K562 (cell line): ENCODE results near the gene SCART1. TPM values are rescaled to one million over a fixed set of nuclear protein-coding genes. Genes with fewer than 3 reads are reported as not detected.

Experiments used
- BMI1 ChIP-seq: fragments of 150-350 bp; IDR thresholded peaks from 2 replicates; pipeline ENCODE4 v1.6.1; 2014; ENCODE audit warnings: low read length
- FOXP1 ChIP-seq: sonication (generic); formaldehyde crosslinking; IDR thresholded peaks from 2 replicates; pipeline ENCODE4 v1.8.0; 2022; ENCODE audit warnings: mild to moderate bottlenecking, missing genetic modification reagents
- JUND ChIP-seq, 2 experiments: IDR thresholded peaks; 2 replicates in 1 of 2; 3 replicates in 1 of 2; pipeline ENCODE4 v1.6.1; 2011; ENCODE audit warnings: borderline replicate concordance in 2 of 2, low read depth in 2 of 2, low read length in 2 of 2, improper control_type of control experiment in 1 of 2, missing biosample characterization in 1 of 2, missing genetic modification characterization in 1 of 2, missing genetic modification reagents in 1 of 2
- KDM1A ChIP-seq, 2 experiments: fragments of 450-650 bp; IDR thresholded peaks; 2 replicates each; pipeline ENCODE4 v1.6.1; 2016; ENCODE audit warnings: mild to moderate bottlenecking in 2 of 2
- U2AF2 ChIP-seq: fragments of 200-400 bp; formaldehyde crosslinking; optimal IDR thresholded peaks from 2 replicates; pipeline ENCODE3; 2017; ENCODE audit warnings: low read depth, mild to moderate bottlenecking, low read length
- polyA plus RNA-seq, 8 experiments: library from polyadenylated mRNA; depleted of rRNA in 4 of 8; stranded (reverse) in 5 of 8; unstranded in 3 of 8; fragments of >200 nt; fragmentation: Nextera tagmentation in 2 of 8; fragmentation: Illumina TruSeq in 1 of 8; extraction: Ambion mirVana in 2 of 8; extraction: Trizol in 1 of 8; gene quantifications; 2 replicates each; pipeline versions ENCODE4 v1.2.1 to v1.2.3, GENCODE V29; 2011 to 2014; ENCODE audit warnings: inconsistent platforms in 1 of 8, missing spikeins in 1 of 8
- total RNA-seq, 7 experiments: library from RNA; depleted of rRNA in 6 of 7; stranded (reverse); fragments of >200 nt in 6 of 7; fragmentation: Illumina TruSeq in 2 of 7; extraction: Trizol in 2 of 7; gene quantifications; 2 replicates each; pipeline versions ENCODE4 v1.2.1 to v1.2.3, GENCODE V29; 2011 to 2021; ENCODE audit warnings: low replicate concordance in 1 of 7
- TF ChIP-seq, protein P1 (sequence below), 2 experiments: fragments of 450-650 bp; IDR thresholded peaks; 2 replicates each; pipeline ENCODE4 v1.6.1; 2018; ENCODE audit warnings: mild to moderate bottlenecking in 2 of 2, low read depth in 1 of 2; ENCODE audit not compliant: partially characterized antibody in 2 of 2
- TF ChIP-seq, protein P2 (sequence below): fragments of 450-650 bp; IDR thresholded peaks from 2 replicates; pipeline ENCODE4 v1.6.1; 2016
- TF ChIP-seq, protein P3 (sequence below), 2 experiments: fragments of 450-650 bp; formaldehyde crosslinking in 1 of 2; IDR thresholded peaks; 2 replicates each; pipeline versions ENCODE4 v1.4.0 to v1.6.1; 2014 to 2020; ENCODE audit warnings: mild to moderate bottlenecking in 2 of 2, borderline replicate concordance in 1 of 2, low read depth in 1 of 2

SCART1 gene
- total and polyA plus RNA-seq, 9 of the 15 experiments (the other 6 are each of a cell fraction or from before 2014, with no cell fraction given): 0.18 to 6.5 (median 4.5) TPM

DNA sequence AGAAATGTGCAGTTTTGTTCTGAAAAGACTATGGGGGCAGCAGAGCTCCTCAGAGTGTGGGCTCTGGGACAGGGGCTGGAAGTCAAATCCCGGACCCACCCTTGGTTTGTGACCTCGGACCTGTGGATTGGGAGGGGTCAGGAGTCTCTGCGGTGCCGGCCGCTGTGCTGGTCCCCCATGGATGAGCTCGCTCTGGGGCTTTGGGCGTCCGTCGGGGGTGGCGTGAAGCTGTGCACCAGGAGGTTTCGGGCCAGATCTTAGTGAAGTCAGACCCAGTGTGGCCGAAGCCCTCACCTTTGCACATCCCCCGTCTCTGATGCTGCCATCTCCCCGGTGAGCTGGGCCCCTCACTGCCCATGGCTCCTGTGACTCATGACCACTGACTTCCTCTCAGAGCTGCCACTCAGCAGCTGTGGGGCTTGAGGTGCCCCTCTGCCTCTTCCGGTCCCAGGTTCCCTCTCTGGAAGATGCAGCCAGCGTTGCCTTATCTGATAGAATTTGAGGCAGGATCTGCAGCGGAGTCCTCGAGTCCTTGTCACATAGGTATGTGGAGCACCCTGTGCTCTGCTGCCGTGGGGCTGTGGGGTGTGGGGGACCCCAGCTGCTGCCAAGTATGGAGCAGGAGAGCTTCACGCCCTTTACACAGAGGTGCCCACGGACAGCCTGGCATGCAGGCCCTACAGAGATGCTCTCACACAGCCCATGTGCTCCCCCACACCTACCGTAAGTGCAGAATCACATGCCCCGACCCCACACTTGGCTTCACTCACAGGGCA, 11.4 kb upstream of the SCART1 start (continued):
- TF ChIP-seq, protein P1, sequence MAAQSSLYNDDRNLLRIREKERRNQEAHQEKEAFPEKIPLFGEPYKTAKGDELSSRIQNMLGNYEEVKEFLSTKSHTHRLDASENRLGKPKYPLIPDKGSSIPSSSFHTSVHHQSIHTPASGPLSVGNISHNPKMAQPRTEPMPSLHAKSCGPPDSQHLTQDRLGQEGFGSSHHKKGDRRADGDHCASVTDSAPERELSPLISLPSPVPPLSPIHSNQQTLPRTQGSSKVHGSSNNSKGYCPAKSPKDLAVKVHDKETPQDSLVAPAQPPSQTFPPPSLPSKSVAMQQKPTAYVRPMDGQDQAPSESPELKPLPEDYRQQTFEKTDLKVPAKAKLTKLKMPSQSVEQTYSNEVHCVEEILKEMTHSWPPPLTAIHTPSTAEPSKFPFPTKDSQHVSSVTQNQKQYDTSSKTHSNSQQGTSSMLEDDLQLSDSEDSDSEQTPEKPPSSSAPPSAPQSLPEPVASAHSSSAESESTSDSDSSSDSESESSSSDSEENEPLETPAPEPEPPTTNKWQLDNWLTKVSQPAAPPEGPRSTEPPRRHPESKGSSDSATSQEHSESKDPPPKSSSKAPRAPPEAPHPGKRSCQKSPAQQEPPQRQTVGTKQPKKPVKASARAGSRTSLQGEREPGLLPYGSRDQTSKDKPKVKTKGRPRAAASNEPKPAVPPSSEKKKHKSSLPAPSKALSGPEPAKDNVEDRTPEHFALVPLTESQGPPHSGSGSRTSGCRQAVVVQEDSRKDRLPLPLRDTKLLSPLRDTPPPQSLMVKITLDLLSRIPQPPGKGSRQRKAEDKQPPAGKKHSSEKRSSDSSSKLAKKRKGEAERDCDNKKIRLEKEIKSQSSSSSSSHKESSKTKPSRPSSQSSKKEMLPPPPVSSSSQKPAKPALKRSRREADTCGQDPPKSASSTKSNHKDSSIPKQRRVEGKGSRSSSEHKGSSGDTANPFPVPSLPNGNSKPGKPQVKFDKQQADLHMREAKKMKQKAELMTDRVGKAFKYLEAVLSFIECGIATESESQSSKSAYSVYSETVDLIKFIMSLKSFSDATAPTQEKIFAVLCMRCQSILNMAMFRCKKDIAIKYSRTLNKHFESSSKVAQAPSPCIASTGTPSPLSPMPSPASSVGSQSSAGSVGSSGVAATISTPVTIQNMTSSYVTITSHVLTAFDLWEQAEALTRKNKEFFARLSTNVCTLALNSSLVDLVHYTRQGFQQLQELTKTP (IDR thresholded peaks at IDR 0.05; ENCODE audit: low read depth in 1 of 2, partially characterized antibody in 2 of 2): no peak
- TF ChIP-seq, protein P2, sequence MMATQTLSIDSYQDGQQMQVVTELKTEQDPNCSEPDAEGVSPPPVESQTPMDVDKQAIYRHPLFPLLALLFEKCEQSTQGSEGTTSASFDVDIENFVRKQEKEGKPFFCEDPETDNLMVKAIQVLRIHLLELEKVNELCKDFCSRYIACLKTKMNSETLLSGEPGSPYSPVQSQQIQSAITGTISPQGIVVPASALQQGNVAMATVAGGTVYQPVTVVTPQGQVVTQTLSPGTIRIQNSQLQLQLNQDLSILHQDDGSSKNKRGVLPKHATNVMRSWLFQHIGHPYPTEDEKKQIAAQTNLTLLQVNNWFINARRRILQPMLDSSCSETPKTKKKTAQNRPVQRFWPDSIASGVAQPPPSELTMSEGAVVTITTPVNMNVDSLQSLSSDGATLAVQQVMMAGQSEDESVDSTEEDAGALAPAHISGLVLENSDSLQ: no peak
- TF ChIP-seq KDM1A (IDR thresholded peaks at IDR 0.05) (no peak), JUND (IDR thresholded peaks at IDR 0.05; ENCODE audit: borderline replicate concordance, low read depth, low read length) (no peak), JUND (tag; IDR thresholded peaks at IDR 0.05; ENCODE audit: borderline replicate concordance, low read depth, low read length) (no peak), BMI1 (no peak), FOXP1 (CRISPR knock-in tag) (no peak), U2AF2 (no peak)
- TF ChIP-seq, protein P3, sequence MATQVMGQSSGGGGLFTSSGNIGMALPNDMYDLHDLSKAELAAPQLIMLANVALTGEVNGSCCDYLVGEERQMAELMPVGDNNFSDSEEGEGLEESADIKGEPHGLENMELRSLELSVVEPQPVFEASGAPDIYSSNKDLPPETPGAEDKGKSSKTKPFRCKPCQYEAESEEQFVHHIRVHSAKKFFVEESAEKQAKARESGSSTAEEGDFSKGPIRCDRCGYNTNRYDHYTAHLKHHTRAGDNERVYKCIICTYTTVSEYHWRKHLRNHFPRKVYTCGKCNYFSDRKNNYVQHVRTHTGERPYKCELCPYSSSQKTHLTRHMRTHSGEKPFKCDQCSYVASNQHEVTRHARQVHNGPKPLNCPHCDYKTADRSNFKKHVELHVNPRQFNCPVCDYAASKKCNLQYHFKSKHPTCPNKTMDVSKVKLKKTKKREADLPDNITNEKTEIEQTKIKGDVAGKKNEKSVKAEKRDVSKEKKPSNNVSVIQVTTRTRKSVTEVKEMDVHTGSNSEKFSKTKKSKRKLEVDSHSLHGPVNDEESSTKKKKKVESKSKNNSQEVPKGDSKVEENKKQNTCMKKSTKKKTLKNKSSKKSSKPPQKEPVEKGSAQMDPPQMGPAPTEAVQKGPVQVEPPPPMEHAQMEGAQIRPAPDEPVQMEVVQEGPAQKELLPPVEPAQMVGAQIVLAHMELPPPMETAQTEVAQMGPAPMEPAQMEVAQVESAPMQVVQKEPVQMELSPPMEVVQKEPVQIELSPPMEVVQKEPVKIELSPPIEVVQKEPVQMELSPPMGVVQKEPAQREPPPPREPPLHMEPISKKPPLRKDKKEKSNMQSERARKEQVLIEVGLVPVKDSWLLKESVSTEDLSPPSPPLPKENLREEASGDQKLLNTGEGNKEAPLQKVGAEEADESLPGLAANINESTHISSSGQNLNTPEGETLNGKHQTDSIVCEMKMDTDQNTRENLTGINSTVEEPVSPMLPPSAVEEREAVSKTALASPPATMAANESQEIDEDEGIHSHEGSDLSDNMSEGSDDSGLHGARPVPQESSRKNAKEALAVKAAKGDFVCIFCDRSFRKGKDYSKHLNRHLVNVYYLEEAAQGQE (IDR thresholded peaks at IDR 0.05; ENCODE audit: borderline replicate concordance): no peak
- TF ChIP-seq, protein P3 (CRISPR knock-in tag; IDR thresholded peaks at IDR 0.05; ENCODE audit: low read depth): no peak
